ENCODE results near the gene VTI1A. TPM values are rescaled to one million over a fixed set of nuclear protein-coding genes. Genes with fewer than 3 reads are reported as not detected.
"Not testable (repeated sequence)": the region's sequence is repeated elsewhere in the genome, so short reads cannot be mapped to it uniquely, and the experiment has no call there.

Gene VTI1A
- total and polyA plus RNA-seq, 2 experiments from 2014 or later, result 26.8 to 31.0 TPM

DNA sequence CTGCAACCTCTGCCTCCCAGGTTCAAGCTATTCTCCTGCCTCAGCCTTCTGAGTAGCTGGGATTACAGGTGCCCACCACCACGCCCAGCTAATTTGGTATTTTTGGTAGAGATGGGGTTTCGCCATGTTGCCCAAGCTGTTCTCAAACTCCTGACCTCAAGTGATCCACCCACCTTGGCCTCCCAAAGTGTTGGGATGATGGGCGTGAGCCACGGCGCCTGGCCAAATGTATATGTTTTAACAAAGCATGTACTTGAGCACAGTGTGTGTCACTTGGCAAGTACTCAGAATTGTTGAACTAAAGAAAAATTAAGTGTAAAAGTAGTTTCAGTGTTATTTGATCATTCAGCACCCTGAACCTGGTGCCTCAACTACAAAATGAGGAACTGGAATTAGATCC is 17.1 kb downstream of the VTI1A start:
- H3K27me3 ChIP-seq (ENCODE audit: insufficient read depth); H3K79me2 ChIP-seq (replicated peaks; ENCODE audit: insufficient read depth); H3K4me3 ChIP-seq; H3K4me2 ChIP-seq; H2AFZ ChIP-seq; H3K27ac ChIP-seq (ENCODE audit: low read depth); H3K4me1 ChIP-seq (ENCODE audit: insufficient read depth); H3K27ac Mint-ChIP-seq; H3K4me1 Mint-ChIP-seq; H3F3A ChIP-seq (replicated peaks; ENCODE audit: low read depth); H3K9me3 Mint-ChIP-seq; H3K9me2 ChIP-seq (ENCODE audit: insufficient read depth); H3K27me3 Mint-ChIP-seq (ENCODE audit: insufficient read depth, low read depth, poor library complexity); DNase-seq (ENCODE audit: low spot score); ATAC-seq; H3K4me3 Mint-ChIP-seq; H4K20me1 ChIP-seq (replicated peaks; ENCODE audit: insufficient read depth): not testable (repeated sequence)
- H3K36me3 Mint-ChIP-seq (ENCODE audit: low read depth), result peaks cover 38% of the 10 kb centered on the region
- peaks cover 15% of the 10 kb centered on the region; the same call in 1 of the 2 replicates for H3K36me3 ChIP-seq (ENCODE audit: insufficient read depth)

DNA sequence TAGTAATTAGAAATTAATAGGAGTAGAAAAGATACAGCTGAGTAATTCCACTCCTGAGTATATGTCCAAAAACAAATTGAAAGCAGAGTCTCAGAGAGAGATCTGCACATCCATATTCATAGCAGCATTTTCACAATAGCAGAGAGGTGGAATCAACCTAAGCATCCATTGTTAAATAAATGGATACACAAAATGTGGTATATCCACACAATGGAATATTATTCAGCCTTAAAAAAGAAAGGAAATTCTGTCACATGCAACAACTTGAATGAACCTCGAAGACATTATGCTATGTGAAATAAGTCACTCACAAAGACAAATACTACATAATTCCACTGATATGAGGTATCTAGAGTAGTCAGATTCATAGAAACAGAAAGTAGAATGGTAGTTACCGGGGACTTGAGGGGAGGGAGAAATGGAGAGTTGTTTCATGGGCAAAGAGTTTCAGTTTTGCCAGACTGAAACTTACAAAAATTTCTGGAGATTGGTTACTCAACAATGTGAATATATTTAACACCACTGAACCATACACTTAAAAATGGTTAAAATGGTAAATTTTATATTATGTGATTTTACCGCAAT is 18.4 kb downstream of the VTI1A start:
- TF ChIP-seq NANOG (IDR thresholded peaks at IDR 0.05; ENCODE audit: borderline replicate concordance) (no peak), EZH2 (IDR thresholded peaks at IDR 0.05; ENCODE audit: low read depth, unreplicated experiment) (no peak), JUNB (IDR thresholded peaks at IDR 0.05; ENCODE audit: unreplicated experiment) (no peak), STAT1 (IDR thresholded peaks at IDR 0.05; ENCODE audit: unreplicated experiment) (no peak), POLR2AphosphoS5 (IDR thresholded peaks at IDR 0.05; ENCODE audit: low read depth) (no peak)
- TF ChIP-seq, protein P1, sequence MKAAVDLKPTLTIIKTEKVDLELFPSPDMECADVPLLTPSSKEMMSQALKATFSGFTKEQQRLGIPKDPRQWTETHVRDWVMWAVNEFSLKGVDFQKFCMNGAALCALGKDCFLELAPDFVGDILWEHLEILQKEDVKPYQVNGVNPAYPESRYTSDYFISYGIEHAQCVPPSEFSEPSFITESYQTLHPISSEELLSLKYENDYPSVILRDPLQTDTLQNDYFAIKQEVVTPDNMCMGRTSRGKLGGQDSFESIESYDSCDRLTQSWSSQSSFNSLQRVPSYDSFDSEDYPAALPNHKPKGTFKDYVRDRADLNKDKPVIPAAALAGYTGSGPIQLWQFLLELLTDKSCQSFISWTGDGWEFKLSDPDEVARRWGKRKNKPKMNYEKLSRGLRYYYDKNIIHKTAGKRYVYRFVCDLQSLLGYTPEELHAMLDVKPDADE (IDR thresholded peaks at IDR 0.05), result no peak
- TF ChIP-seq, protein P2, sequence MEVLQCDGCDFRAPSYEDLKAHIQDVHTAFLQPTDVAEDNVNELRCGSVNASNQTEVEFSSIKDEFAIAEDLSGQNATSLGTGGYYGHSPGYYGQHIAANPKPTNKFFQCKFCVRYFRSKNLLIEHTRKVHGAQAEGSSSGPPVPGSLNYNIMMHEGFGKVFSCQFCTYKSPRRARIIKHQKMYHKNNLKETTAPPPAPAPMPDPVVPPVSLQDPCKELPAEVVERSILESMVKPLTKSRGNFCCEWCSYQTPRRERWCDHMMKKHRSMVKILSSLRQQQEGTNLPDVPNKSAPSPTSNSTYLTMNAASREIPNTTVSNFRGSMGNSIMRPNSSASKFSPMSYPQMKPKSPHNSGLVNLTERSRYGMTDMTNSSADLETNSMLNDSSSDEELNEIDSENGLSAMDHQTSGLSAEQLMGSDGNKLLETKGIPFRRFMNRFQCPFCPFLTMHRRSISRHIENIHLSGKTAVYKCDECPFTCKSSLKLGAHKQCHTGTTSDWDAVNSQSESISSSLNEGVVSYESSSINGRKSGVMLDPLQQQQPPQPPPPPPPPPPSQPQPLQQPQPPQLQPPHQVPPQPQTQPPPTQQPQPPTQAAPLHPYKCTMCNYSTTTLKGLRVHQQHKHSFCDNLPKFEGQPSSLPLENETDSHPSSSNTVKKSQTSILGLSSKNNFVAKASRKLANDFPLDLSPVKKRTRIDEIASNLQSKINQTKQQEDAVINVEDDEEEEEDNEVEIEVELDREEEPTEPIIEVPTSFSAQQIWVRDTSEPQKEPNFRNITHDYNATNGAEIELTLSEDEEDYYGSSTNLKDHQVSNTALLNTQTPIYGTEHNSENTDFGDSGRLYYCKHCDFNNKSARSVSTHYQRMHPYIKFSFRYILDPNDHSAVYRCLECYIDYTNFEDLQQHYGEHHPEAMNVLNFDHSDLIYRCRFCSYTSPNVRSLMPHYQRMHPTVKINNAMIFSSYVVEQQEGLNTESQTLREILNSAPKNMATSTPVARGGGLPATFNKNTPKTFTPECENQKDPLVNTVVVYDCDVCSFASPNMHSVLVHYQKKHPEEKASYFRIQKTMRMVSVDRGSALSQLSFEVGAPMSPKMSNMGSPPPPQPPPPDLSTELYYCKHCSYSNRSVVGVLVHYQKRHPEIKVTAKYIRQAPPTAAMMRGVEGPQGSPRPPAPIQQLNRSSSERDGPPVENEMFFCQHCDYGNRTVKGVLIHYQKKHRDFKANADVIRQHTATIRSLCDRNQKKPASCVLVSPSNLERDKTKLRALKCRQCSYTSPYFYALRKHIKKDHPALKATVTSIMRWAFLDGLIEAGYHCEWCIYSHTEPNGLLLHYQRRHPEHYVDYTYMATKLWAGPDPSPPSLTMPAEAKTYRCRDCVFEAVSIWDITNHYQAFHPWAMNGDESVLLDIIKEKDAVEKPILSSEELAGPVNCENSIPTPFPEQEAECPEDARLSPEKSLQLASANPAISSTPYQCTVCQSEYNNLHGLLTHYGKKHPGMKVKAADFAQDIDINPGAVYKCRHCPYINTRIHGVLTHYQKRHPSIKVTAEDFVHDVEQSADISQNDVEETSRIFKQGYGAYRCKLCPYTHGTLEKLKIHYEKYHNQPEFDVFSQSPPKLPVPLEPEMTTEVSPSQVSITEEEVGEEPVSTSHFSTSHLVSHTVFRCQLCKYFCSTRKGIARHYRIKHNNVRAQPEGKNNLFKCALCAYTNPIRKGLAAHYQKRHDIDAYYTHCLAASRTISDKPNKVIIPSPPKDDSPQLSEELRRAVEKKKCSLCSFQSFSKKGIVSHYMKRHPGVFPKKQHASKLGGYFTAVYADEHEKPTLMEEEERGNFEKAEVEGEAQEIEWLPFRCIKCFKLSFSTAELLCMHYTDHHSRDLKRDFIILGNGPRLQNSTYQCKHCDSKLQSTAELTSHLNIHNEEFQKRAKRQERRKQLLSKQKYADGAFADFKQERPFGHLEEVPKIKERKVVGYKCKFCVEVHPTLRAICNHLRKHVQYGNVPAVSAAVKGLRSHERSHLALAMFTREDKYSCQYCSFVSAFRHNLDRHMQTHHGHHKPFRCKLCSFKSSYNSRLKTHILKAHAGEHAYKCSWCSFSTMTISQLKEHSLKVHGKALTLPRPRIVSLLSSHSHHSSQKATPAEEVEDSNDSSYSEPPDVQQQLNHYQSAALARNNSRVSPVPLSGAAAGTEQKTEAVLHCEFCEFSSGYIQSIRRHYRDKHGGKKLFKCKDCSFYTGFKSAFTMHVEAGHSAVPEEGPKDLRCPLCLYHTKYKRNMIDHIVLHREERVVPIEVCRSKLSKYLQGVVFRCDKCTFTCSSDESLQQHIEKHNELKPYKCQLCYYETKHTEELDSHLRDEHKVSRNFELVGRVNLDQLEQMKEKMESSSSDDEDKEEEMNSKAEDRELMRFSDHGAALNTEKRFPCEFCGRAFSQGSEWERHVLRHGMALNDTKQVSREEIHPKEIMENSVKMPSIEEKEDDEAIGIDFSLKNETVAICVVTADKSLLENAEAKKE (CRISPR knock-in tag; IDR thresholded peaks at IDR 0.05), result no peak
- TF ChIP-seq, protein P3, sequence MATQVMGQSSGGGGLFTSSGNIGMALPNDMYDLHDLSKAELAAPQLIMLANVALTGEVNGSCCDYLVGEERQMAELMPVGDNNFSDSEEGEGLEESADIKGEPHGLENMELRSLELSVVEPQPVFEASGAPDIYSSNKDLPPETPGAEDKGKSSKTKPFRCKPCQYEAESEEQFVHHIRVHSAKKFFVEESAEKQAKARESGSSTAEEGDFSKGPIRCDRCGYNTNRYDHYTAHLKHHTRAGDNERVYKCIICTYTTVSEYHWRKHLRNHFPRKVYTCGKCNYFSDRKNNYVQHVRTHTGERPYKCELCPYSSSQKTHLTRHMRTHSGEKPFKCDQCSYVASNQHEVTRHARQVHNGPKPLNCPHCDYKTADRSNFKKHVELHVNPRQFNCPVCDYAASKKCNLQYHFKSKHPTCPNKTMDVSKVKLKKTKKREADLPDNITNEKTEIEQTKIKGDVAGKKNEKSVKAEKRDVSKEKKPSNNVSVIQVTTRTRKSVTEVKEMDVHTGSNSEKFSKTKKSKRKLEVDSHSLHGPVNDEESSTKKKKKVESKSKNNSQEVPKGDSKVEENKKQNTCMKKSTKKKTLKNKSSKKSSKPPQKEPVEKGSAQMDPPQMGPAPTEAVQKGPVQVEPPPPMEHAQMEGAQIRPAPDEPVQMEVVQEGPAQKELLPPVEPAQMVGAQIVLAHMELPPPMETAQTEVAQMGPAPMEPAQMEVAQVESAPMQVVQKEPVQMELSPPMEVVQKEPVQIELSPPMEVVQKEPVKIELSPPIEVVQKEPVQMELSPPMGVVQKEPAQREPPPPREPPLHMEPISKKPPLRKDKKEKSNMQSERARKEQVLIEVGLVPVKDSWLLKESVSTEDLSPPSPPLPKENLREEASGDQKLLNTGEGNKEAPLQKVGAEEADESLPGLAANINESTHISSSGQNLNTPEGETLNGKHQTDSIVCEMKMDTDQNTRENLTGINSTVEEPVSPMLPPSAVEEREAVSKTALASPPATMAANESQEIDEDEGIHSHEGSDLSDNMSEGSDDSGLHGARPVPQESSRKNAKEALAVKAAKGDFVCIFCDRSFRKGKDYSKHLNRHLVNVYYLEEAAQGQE (IDR thresholded peaks at IDR 0.05; ENCODE audit: unreplicated experiment), result no peak
- Histone ChIP-seq H3K79me2 (replicated peaks; ENCODE audit: insufficient read depth) (no peaks in the 10 kb centered on the region), H3K4me2 (no peak overlapping the region), H3K9me2 (ENCODE audit: insufficient read depth) (no peaks in the 10 kb centered on the region), H3F3A (replicated peaks; ENCODE audit: low read depth) (no peaks in the 10 kb centered on the region), H3K4me1 (ENCODE audit: insufficient read depth) (no peaks in the 10 kb centered on the region), H2AFZ (no peak overlapping the region), H3K27ac (ENCODE audit: low read depth) (no peak overlapping the region), H3K36me3 (ENCODE audit: insufficient read depth) (peaks cover 15% of the 10 kb centered on the region; the same call in 1 of the 2 replicates), H3K27me3 (ENCODE audit: insufficient read depth) (no peaks in the 10 kb centered on the region), H3K4me3 (no peak overlapping the region), H4K20me1 (replicated peaks; ENCODE audit: insufficient read depth) (no peaks in the 10 kb centered on the region)
- no peak for DNase-seq (ENCODE audit: low spot score)
- ATAC-seq, result no peak
- Mint-ChIP-seq H3K27me3 (ENCODE audit: insufficient read depth, low read depth, poor library complexity) (no peaks in the 10 kb centered on the region), H3K27ac (no peak overlapping the region), H3K4me3 (no peak overlapping the region), H3K36me3 (ENCODE audit: low read depth) (peaks cover 38% of the 10 kb centered on the region), H3K9me3 (peaks cover 3% of the 10 kb centered on the region; the same call in 1 of the 3 replicates), H3K4me1 (no peaks in the 10 kb centered on the region)
